GM12878 (cell line): ENCODE measurements around the gene TCTN1. TPM values are rescaled to one million over a fixed set of nuclear protein-coding genes. Genes with fewer than 3 reads are reported as not detected.

ENCODE experiments used
- ATAC-seq: fragments of 200-7000 bp; cut with Tn5 transposase; 3 replicates; pipeline ENCODE4 v1.9.1; 2020; ENCODE audit warnings: mild to moderate bottlenecking, moderate library complexity
- BruUV-seq: library from RNA; stranded (reverse); fragments of 400-500 nt; replicated peaks from 2 replicates; lab custom pipeline; 2021; lab: Mats Ljungman, UMichigan
- CTCF ChIA-PET: fragments of 300-600 bp; sonication (Branson Sonifier 250); formaldehyde crosslinking; extraction: SDS; loops from one replicate; lab custom pipeline; 2021; ENCODE audit warnings: inconsistent platforms; lab: Yijun Ruan, JAX
- POLR2A ChIA-PET: fragments of 350-600 bp; formaldehyde crosslinking; extraction: SDS; loops from one replicate; lab custom pipeline; 2021; ENCODE audit warnings: inconsistent platforms; lab: Charles Lee
- RAD21 ChIA-PET: fragments of 300-600 bp; sonication (Branson Sonifier 250); formaldehyde crosslinking; loops from one replicate; lab custom pipeline; 2023; ENCODE audit warnings: antibody characterized with exemption; ENCODE audit not compliant: unreplicated experiment; lab: Charles Lee
- SMC1A ChIA-PET: fragments of 300-600 bp; sonication (Branson Sonifier 250); formaldehyde crosslinking; loops from one replicate; lab custom pipeline; 2023; ENCODE audit not compliant: unreplicated experiment, uncharacterized antibody; lab: Charles Lee
- DNase-seq: peaks from one replicate; pipeline ENCODE4 v3.0.0-alpha.2; 2011; ENCODE audit warnings: low read depth, low spot score
- FAIRE-seq: peaks from 3 replicates; lab custom pipeline; 2011; peaks lifted over from hg19 to GRCh38; lab: Jason Lieb, UNC
- H2AFZ ChIP-seq: 2 replicates; pipeline ENCODE4 v1.6.0; 2011; ENCODE audit warnings: low read depth, low read length, control low read depth; ENCODE audit not compliant: control insufficient read depth
- H3K27ac ChIP-seq: 2 replicates; pipeline ENCODE4 v1.5.1; 2011; ENCODE audit warnings: control low read depth; ENCODE audit not compliant: control insufficient read depth, insufficient read depth
- H3K27me3 ChIP-seq, 2 experiments: replicated peaks in 1 of 2; 2 replicates each; pipeline versions ENCODE4 v1.6.0 to v1.6.1; 2011; ENCODE audit warnings: low read length in 1 of 2; ENCODE audit not compliant: control insufficient read depth in 2 of 2, insufficient read depth in 2 of 2
- H3K36me3 ChIP-seq, 2 experiments: 2 replicates each; pipeline ENCODE4 v1.5.1; 2011; ENCODE audit warnings: low read length in 1 of 2; ENCODE audit not compliant: control insufficient read depth in 2 of 2, insufficient read depth in 2 of 2
- H3K4me1 ChIP-seq: 2 replicates; pipeline ENCODE4 v1.6.1; 2011; ENCODE audit warnings: mild to moderate bottlenecking, low read length, moderate library complexity, mixed read lengths; ENCODE audit not compliant: control insufficient read depth, insufficient read depth
- H3K4me2 ChIP-seq: 2 replicates; pipeline ENCODE4 v1.6.0; 2011; ENCODE audit warnings: control low read depth; ENCODE audit not compliant: control insufficient read depth, insufficient read depth
- H3K4me3 ChIP-seq: fragments of 200-600 bp; sonication (generic); 2 replicates; pipeline ENCODE4 v1.5.1; 2016
- H3K79me2 ChIP-seq: 2 replicates; pipeline ENCODE4 v1.6.0; 2011; ENCODE audit warnings: low read length; ENCODE audit not compliant: control insufficient read depth, insufficient read depth
- H3K9ac ChIP-seq: 2 replicates; pipeline ENCODE4 v1.8.0; 2011; ENCODE audit warnings: low read length, control low read depth, mixed read lengths; ENCODE audit not compliant: control insufficient read depth, insufficient read depth
- H3K9me3 ChIP-seq: replicated peaks from 3 replicates; pipeline ENCODE4 v1.5.1; 2011; ENCODE audit warnings: mild to moderate bottlenecking, low read length; ENCODE audit not compliant: control insufficient read depth, insufficient read depth
- H4K20me1 ChIP-seq: 2 replicates; pipeline ENCODE4 v1.6.0; 2011; ENCODE audit not compliant: control insufficient read depth, insufficient read depth
- BHLHE40 ChIP-seq, 2 experiments: fragments of 450-650 bp in 1 of 2; IDR thresholded peaks; 2 replicates each; pipeline ENCODE4 v1.6.1; 2011 to 2017; ENCODE audit warnings: low read depth in 2 of 2, borderline replicate concordance in 1 of 2, improper control_type of control experiment in 1 of 2, low read length in 1 of 2, mild to moderate bottlenecking in 1 of 2
- ESRRA ChIP-seq: IDR thresholded peaks from 2 replicates; pipeline ENCODE4 v1.6.1; 2012; ENCODE audit warnings: mild to moderate bottlenecking, low read length, improper control_type of control experiment
- MEF2B ChIP-seq: fragments of 450-650 bp; IDR thresholded peaks from 2 replicates; pipeline ENCODE4 v1.6.1; 2018; ENCODE audit warnings: mild to moderate bottlenecking, moderate library complexity; ENCODE audit not compliant: partially characterized antibody, poor library complexity, severe bottlenecking
- NFYB ChIP-seq: IDR thresholded peaks from 2 replicates; pipeline ENCODE4 v1.6.1; 2011; ENCODE audit warnings: low read depth, mild to moderate bottlenecking, low read length, improper control_type of control experiment, moderate library complexity; ENCODE audit not compliant: insufficient read depth
- PKNOX1 ChIP-seq: fragments of 450-650 bp; IDR thresholded peaks from 2 replicates; pipeline ENCODE4 v1.6.1; 2016; ENCODE audit warnings: mild to moderate bottlenecking
- SIX5 ChIP-seq: IDR thresholded peaks from 2 replicates; pipeline ENCODE4 v1.6.1; 2011; ENCODE audit warnings: mild to moderate bottlenecking, low read depth, low read length, moderate library complexity; ENCODE audit not compliant: severe bottlenecking
- SKIL ChIP-seq: fragments of 450-650 bp; IDR thresholded peaks from 2 replicates; pipeline ENCODE4 v1.6.1; 2017; ENCODE audit warnings: mild to moderate bottlenecking, low read depth, inconsistent platforms; ENCODE audit not compliant: poor library complexity, severe bottlenecking
- SMARCA5 ChIP-seq: fragments of 450-650 bp; IDR thresholded peaks from 2 replicates; pipeline ENCODE4 v1.6.1; 2017; ENCODE audit warnings: mild to moderate bottlenecking
- TBL1XR1 ChIP-seq: IDR thresholded peaks from 2 replicates; pipeline ENCODE4 v1.6.1; 2012; ENCODE audit warnings: low read depth, low read length, improper control_type of control experiment
- WGBS: methylation state at CpG from one replicate; pipeline ENCODE4 v1.1.6; 2016; ENCODE audit warnings: low lambda C conversion rate; ENCODE audit not compliant: insufficient replicate concordance, insufficient coverage; ENCODE audit errors: missing lambda C conversion rate; 5-methylcytosine and 5-hydroxymethylcytosine counted together
- in situ Hi-C: fragments of 300-500 bp; cut with MboI; formaldehyde crosslinking; loops from 9 replicates; pipeline ENCODE4 v1.14.3; 2018; ENCODE audit warnings: mixed read lengths
- intact Hi-C: fragments of 100-400 bp; cut with micrococcal nuclease; formaldehyde crosslinking; loops from one replicate; pipeline ENCODE4 v1.14.2; 2022; ENCODE audit not compliant: unreplicated experiment
- polyA plus RNA-seq, 11 experiments: library from polyadenylated mRNA; depleted of rRNA in 4 of 11; unstranded in 6 of 11; stranded (reverse) in 5 of 11; fragments of >200 nt; fragmentation: Nextera tagmentation in 4 of 11; fragmentation: Illumina TruSeq in 1 of 11; extraction: Ambion mirVana in 4 of 11; extraction: Trizol in 1 of 11; gene quantifications; 1 replicate in 1 of 11; 2 replicates in 10 of 11; pipeline versions ENCODE4 v1.2.1 to v1.2.3, GENCODE V29; 2011 to 2016; ENCODE audit warnings: inconsistent platforms in 2 of 11, missing spikeins in 2 of 11, low read depth in 1 of 11
- total RNA-seq, 4 experiments: library from RNA; depleted of rRNA in 3 of 4; stranded (reverse); fragments of >200 nt in 3 of 4; fragmentation: Illumina TruSeq in 1 of 4; extraction: Trizol in 1 of 4; gene quantifications; 2 replicates each; pipeline versions ENCODE4 v1.2.1 to v1.2.3, GENCODE V29; 2013 to 2021

TCTN1 gene
- total and polyA plus RNA-seq, 10 of the 15 experiments (the other 5 are each of a cell fraction or from before 2014, with no cell fraction given): 8.8 to 23.5 (median 15.3) TPM

GRCh38 chr12:110686294-110686903 is 72.5 kb downstream of the TCTN1 start:
- H4K20me1 ChIP-seq: no peaks in the 10 kb centered on the region
- peak overlapping the region; percentile 90 for H3K4me3 ChIP-seq
- TSS peak; percentile 25 for BruUV-seq
- intact Hi-C loops: loop anchor here (1.0 kb wide), 1 partner anchor 9 kb away; no protein-coding TSS in a partner anchor
- 0% methylated on average over 3 of the region's 3 CpGs for WGBS
- H3K27me3 ChIP-seq: no peaks in the 10 kb centered on the region
- FAIRE-seq: no peak
- peak overlapping the region; percentile 79 for H3K9ac ChIP-seq
- H3K4me1 ChIP-seq: peaks cover 34% of the 10 kb centered on the region
- H3K9me3 ChIP-seq: no peaks in the 10 kb centered on the region; the same call in 2 of the 3 replicates
- CTCF ChIA-PET: interaction anchor here (0.6 to 3.1 kb wide), 12 partner anchors 8 to 218 kb away, joined by 3 to 21 read pairs (median 5); partner anchors contain the start of genes FAM216A and GPN3
- peaks cover 62% of the 10 kb centered on the region for H3K79me2 ChIP-seq
- 0 out of 3 replicates have a peak, but pooled peaks have one; percentile 5 for ATAC-seq
- H3K27ac ChIP-seq: peak overlapping the region; percentile 83
- TF ChIP-seq SMARCA5 (peak; percentile 82; the same call in 1 of the 2 replicates), SIX5 (no peak), NFYB (no peak), PKNOX1 (peak; percentile 33; the same call in 1 of the 2 replicates), ESRRA (peak; percentile 64; the same call in 1 of the 2 replicates), SKIL (peak; percentile 53), TBL1XR1 (0 out of 2 replicates have a peak, but pooled peaks have one; percentile 23), MEF2B (peak; percentile 70), BHLHE40 (IDR thresholded peaks at IDR 0.05; ENCODE audit: borderline replicate concordance in 1 of 2, low read depth in 2 of 2, low read length in 1 of 2) (peak in 1 of 2 experiments; percentile 11; a peak in 1 of 4 replicates)
- TF ChIP-seq, all 136 proteins: peak for 7
- ChIA-PET SMC1A (interaction anchor here (0.7 to 4.3 kb wide), 20 partner anchors 9 to 140 kb away, joined by 3 to 52 read pairs (median 5); partner anchors contain the start of gene TCTN1), POLR2A (interaction anchor here (0.6 to 5.1 kb wide), 13 partner anchors 9 to 758 kb away, joined by 3 to 80 read pairs (median 5); partner anchors contain the start of gene TCTN1), RAD21 (interaction anchor here (0.6 to 3.8 kb wide), 14 partner anchors 10 to 153 kb away, joined by 3 to 43 read pairs (median 4); partner anchors contain the start of gene TCTN1)
- H3K4me2 ChIP-seq: peak overlapping the region; percentile 43
- H3K36me3 ChIP-seq: peaks cover 2 to 14% of the 10 kb centered on the region in 2 experiments; a peak in 2 of 4 replicates
- DNase-seq: no peak
- in situ Hi-C loops: no loop called here
- no peak overlapping the region for H2AFZ ChIP-seq
